GM13976 (cell line): ENCODE measurements around the gene KRTAP9-3.
"Not testable (repeated sequence)": the region's sequence is repeated elsewhere in the genome, so short reads cannot be mapped to it uniquely, and the experiment has no call there.

Source experiments
- DNase-seq: peaks from one replicate; pipeline ENCODE4 v3.0.0; 2012; ENCODE audit warnings: low spot score
- in situ Hi-C: fragments of 300-500 bp; cut with MboI; formaldehyde crosslinking; loops from one replicate; pipeline ENCODE4 v1.12.0; 2022; ENCODE audit warnings: low sequenced_read_pairs, mixed read lengths, inconsistent platforms; ENCODE audit not compliant: unreplicated experiment
- TF ChIP-seq, protein P1 (sequence below): IDR thresholded peaks from 2 replicates; pipeline ENCODE4 v1.5.1; 2012; ENCODE audit warnings: borderline replicate concordance, mild to moderate bottlenecking; ENCODE audit not compliant: insufficient read depth; ENCODE audit errors: extremely low read depth, missing control alignments, control extremely low read depth

Gene KRTAP9-3

GRCh38 chr17:41230094-41230493, 2.2 kb upstream of the KRTAP9-3 start:
- DNase-seq, result no peak
- TF ChIP-seq, protein P1, sequence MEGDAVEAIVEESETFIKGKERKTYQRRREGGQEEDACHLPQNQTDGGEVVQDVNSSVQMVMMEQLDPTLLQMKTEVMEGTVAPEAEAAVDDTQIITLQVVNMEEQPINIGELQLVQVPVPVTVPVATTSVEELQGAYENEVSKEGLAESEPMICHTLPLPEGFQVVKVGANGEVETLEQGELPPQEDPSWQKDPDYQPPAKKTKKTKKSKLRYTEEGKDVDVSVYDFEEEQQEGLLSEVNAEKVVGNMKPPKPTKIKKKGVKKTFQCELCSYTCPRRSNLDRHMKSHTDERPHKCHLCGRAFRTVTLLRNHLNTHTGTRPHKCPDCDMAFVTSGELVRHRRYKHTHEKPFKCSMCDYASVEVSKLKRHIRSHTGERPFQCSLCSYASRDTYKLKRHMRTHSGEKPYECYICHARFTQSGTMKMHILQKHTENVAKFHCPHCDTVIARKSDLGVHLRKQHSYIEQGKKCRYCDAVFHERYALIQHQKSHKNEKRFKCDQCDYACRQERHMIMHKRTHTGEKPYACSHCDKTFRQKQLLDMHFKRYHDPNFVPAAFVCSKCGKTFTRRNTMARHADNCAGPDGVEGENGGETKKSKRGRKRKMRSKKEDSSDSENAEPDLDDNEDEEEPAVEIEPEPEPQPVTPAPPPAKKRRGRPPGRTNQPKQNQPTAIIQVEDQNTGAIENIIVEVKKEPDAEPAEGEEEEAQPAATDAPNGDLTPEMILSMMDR, result no peak
- in situ Hi-C loops, result no loop called here

- TF ChIP-seq, protein P1, result no peak
- in situ Hi-C loops, result no loop called here
- no peak for DNase-seq
These were observed 518 bp upstream of the KRTAP9-3 start for GRCh38 chr17:41231731-41232130.

- DNase-seq, in situ Hi-C loops: not testable (repeated sequence)
These were observed 4.9 kb downstream of the KRTAP9-3 start for GRCh38 chr17:41237116-41237515.

- in situ Hi-C loops, DNase-seq: not testable (repeated sequence)
These were observed 5.7 kb downstream of the KRTAP9-3 start, which contains the start of gene KRTAP9-8 for GRCh38 chr17:41237949-41238437. KRTAP9-8 (plus strand) TSS chr17:41237999; CDS start chr17:41238052, 53 bp downstream.

- in situ Hi-C loops, result not testable (repeated sequence)
These were observed 14.9 kb downstream of the KRTAP9-3 start for GRCh38 chr17:41246995-41247787.

DNA sequence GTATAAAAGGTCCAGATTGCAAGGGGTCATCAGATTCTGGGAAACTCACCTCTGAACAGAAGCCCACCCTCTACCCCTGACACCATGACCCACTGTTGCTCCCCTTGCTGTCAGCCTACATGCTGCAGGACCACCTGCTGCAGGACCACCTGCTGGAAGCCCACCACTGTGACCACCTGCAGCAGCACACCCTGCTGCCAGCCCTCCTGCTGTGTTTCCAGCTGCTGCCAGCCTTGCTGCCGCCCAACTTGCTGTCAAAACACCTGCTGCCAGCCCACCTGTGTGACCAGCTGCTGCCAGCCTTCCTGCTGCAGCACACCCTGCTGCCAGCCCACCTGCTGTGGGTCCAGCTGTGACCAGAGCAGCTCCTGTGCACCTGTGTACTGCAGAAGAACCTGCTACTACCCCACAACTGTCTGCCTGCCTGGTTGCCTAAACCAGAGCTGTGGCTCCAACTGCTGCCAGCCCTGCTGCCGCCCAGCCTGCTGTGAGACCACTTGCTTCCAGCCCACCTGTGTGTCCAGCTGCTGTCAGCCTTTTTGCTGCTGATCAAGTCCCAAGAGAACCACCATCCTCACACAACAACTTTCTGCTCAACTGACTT, 17.5 kb downstream of the KRTAP9-3 start, which contains the start of gene KRTAP9-4:
TSS of gene KRTAP9-4 (plus strand) at position 51 of the 604 bp plus-strand sequence. CDS start at position 85, 34 bp downstream.
- in situ Hi-C loops, result not testable (repeated sequence)
- peak; percentile 0 for DNase-seq

More at GRCh38 chr17:41246995-41247787, 14.9 kb downstream of the KRTAP9-3 start:
- DNase-seq, result not testable (repeated sequence)

DNA sequence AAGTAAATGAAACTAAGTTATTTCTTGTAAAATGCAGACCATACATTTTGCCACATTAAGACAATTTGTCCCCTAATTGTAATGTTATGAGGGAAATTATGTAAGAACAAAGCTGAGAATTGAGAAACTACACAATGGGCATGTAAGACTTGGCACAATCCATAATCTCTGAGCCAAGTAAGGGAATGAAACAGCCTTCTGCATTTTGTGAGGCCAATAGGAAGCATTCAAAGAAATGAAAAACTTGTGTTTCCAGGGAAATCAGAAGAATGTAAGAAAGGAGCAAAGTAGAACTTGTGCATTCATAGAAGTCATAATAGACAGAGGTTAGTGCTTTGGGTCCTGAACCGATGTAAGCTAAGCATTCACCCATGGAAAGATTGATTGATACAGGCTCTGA, 19.0 kb downstream of the KRTAP9-3 start:
- TF ChIP-seq, protein P1, result no peak
- peak; percentile 0 for DNase-seq
- in situ Hi-C loops, result no loop called here

DNA sequence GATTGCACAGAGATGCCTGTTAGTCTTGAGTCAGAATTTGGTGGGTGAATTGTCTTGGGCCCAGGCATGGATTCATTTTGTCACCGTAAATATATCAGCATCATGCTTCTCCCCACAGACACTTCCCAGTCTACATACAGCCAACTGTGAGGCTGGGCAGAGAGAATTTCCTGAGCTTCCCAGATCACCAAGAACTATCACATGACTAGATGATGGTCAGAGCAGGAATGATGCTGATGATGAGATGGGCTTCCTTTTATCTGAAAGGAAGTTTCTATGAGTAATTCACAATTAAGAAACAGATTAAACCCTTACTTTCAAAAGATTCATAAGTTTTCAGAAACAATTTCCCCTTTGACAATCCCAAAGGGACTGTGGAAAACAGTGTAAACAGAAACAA, 22.6 kb downstream of the KRTAP9-3 start:
- TF ChIP-seq, protein P1, result no peak
- in situ Hi-C loops, result no loop called here
- no peak for DNase-seq

GRCh38 chr17:41255381-41256290, 23.4 kb downstream of the KRTAP9-3 start, which contains the start of gene KRTAP9-9:
KRTAP9-9 (plus strand) TSS chr17:41255384.
- in situ Hi-C loops, result not testable (repeated sequence)
- peak; percentile 1 for DNase-seq
